Measurements from ENCODE around the gene PASK. TPM values are rescaled to one million over a fixed set of nuclear protein-coding genes. Genes with fewer than 3 reads are reported as not detected.

The PASK gene
- total RNA-seq, 5 donors from 2014 or later (not counting 1 experiment from before 2014, with no cell fraction given) = 80.5 to 272 (median 167) TPM

DNA sequence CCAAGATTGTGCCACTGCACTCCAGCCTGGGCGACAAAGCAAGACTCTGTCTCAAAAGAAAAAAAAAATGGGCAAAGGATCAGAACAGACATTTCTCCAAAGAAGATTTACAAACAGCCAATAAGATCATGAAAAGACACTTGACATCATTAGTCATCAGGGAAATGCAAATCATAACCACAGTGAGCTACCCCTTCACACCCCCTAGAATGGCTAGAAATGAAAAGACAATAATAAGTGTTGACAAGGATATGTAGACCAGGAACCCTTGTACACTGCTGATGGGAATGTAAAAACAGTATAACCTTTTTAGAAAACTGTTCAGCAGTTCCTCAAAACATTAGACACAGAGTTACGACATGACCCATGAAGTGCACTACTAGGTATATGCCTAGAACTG lies 28.8 kb downstream of the PASK start:
- Histone ChIP-seq H3K27ac (ENCODE audit: low read length) (no peak overlapping the region), H3K9me3 (no peaks in the 10 kb centered on the region), H3K36me3 (ENCODE audit: control insufficient read depth in 2 of 2, extremely low read depth in 1 of 2, insufficient read depth in 1 of 2, low read length in 1 of 2) (peaks cover 0 to 13% of the 10 kb centered on the region in 2 donors), H3K4me3 (ENCODE audit: control insufficient read depth in 1 of 2, extremely low read depth in 1 of 2, low read length in 1 of 2) (no peak overlapping the region), H3K27me3 (replicated peaks in 1 of 2; ENCODE audit: control insufficient read depth in 2 of 2, extremely low read depth in 1 of 2, insufficient read depth in 2 of 2, low read length in 1 of 2) (no peaks in the 10 kb centered on the region), H3K4me1 (ENCODE audit: control insufficient read depth in 1 of 2, extremely low read depth in 1 of 2, insufficient read depth in 2 of 2, low read length in 2 of 2) (peaks cover 0 to 16% of the 10 kb centered on the region in 2 experiments)
- ChIA-PET POLR2A (no interaction called here), CTCF (no interaction called here)
- Mint-ChIP-seq H3K27ac (peak overlapping the region in 1 of 2 donors; percentile 2), H3K9me3 (no peaks in the 10 kb centered on the region), H3K36me3 (peaks cover 49% of the 10 kb centered on the region), H3K27me3 (no peaks in the 10 kb centered on the region), H3K4me3 (no peak overlapping the region), H3K4me1 (peaks cover 6 to 16% (median 13%) of the 10 kb centered on the region in 3 donors)
- no peak for DNase-seq
- ATAC-seq (replicated peaks in 1 of 4) = no peak
- 100% methylated on average over 1 of the region's 2 CpGs for WGBS (ENCODE audit: insufficient coverage)

DNA sequence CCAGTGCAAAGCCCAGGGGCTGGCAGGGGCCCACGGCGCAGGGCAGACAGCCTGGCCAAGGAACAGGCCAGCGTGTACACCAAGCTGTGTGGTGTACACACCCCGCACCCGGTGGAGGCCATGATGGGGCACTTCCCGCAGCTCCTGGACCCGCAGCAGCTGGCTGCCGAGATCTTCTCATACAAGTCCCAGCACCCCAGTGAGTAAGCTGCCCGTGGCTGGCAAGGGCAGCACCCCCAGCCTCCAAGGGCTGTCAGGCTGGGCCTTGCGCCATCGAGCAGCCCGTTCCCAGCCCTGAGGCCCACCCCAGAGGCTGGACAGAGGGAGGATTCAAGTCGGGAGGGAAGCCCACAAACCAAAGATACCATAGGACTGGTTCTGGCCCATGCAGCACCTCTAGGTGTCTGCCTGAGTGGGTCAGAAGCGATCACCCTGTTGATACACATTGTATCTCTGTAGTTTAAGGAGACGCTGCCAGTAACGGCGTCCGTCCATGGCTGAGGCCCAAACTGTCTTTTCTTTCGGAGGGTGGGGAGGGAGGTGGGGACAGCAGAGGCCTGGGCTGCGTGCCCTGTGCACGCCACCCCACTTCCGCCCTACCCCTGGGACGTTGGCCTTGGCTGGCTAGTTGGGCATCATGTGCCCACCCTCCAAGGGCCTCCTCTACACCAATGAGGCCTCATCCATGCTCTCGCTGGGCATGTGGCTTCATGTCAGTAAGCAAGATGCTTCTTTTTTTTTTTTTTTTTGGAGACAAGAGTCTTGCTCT lies 30.4 kb downstream of the PASK start:
- H3K27ac Mint-ChIP-seq = peak overlapping the region in 1 of 2 donors; percentile 30
- ChIA-PET CTCF (no interaction called here), POLR2A (interaction anchor here in 1 of 2 donors (0.7 kb wide), 1 partner anchor 24 kb away, joined by 3 read pairs; no protein-coding TSS in a partner anchor)
- Histone ChIP-seq H3K9me3 (no peaks in the 10 kb centered on the region), H3K36me3 (ENCODE audit: control insufficient read depth in 2 of 2, extremely low read depth in 1 of 2, insufficient read depth in 1 of 2, low read length in 1 of 2) (peaks cover 0 to 24% of the 10 kb centered on the region in 2 donors), H3K27me3 (replicated peaks in 1 of 2; ENCODE audit: control insufficient read depth in 2 of 2, extremely low read depth in 1 of 2, insufficient read depth in 2 of 2, low read length in 1 of 2) (no peaks in the 10 kb centered on the region), H3K27ac (ENCODE audit: low read length) (no peak overlapping the region), H3K4me3 (ENCODE audit: control insufficient read depth in 1 of 2, extremely low read depth in 1 of 2, low read length in 1 of 2) (no peak overlapping the region), H3K4me1 (ENCODE audit: control insufficient read depth in 1 of 2, extremely low read depth in 1 of 2, insufficient read depth in 2 of 2, low read length in 2 of 2) (peaks cover 0 to 6% of the 10 kb centered on the region in 2 experiments)
- H3K36me3 Mint-ChIP-seq = peaks cover 62% of the 10 kb centered on the region
- no peaks in the 10 kb centered on the region for H3K27me3 Mint-ChIP-seq
- no peak for ATAC-seq (replicated peaks in 1 of 4)
- peaks cover 3 to 13% (median 11%) of the 10 kb centered on the region in 3 donors for H3K4me1 Mint-ChIP-seq
- H3K4me3 Mint-ChIP-seq = no peak overlapping the region
- no peak for DNase-seq
- 95% methylated on average over 22 of the region's 24 CpGs for WGBS (ENCODE audit: insufficient coverage)
- no peaks in the 10 kb centered on the region for H3K9me3 Mint-ChIP-seq

DNA sequence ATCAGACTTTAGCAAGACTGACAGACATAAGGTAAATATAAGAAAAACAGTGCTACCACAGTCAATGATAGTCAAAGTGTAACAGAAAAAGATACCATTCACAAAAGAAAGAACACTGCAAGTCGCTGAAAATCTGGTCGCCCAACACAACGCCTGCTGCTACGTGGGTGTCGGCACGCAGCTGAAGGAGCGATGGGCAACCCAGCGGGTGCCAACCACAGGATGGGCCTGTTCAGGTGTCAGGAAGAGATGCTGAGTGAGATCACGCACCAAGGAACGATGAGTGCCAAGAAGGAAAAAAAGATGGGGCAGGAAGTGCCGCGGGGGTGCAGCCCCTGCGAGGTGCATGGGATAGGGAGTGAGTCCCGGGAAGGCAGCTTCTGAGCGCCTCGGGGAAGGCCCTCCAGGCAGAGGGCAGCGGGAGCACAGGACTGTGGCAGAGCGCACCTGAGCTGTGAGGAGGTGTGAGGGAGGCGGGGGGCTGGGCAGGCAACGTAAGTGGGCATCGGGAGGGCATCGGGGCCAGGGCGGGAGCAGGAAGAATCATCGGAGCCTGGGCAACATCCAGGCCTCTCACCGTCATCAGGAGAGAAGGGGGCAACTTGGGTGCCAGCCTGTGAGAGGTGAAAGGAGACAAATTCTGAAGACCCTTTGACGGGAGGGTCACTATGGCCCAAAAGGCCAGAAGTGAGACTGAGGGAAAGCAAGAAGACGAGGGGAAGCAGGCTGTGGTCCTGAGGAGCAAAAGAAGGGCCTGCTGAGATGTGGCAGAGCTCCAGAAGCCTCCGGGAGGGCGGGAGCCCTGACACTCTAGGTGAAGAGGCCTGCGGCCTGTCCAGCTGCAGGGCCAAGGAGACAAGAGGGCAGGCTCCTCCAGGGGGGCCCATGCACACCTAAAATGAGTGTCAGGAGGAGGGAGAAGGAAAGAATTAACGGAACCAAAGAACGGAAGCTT lies 32.4 kb downstream of the PASK start:
- Histone ChIP-seq H3K27me3 (replicated peaks in 1 of 2; ENCODE audit: control insufficient read depth in 2 of 2, extremely low read depth in 1 of 2, insufficient read depth in 2 of 2, low read length in 1 of 2) (no peaks in the 10 kb centered on the region), H3K27ac (ENCODE audit: low read length) (no peak overlapping the region), H3K4me3 (ENCODE audit: control insufficient read depth in 1 of 2, extremely low read depth in 1 of 2, low read length in 1 of 2) (no peak overlapping the region), H3K9me3 (no peaks in the 10 kb centered on the region), H3K4me1 (ENCODE audit: control insufficient read depth in 1 of 2, extremely low read depth in 1 of 2, insufficient read depth in 2 of 2, low read length in 2 of 2) (peaks cover 0 to 7% of the 10 kb centered on the region in 2 experiments), H3K36me3 (ENCODE audit: control insufficient read depth in 2 of 2, extremely low read depth in 1 of 2, insufficient read depth in 1 of 2, low read length in 1 of 2) (peaks cover 0 to 21% of the 10 kb centered on the region in 2 donors)
- peaks cover 61% of the 10 kb centered on the region for H3K36me3 Mint-ChIP-seq
- DNase-seq = no peak
- no peak for ATAC-seq (replicated peaks in 1 of 4)
- H3K4me1 Mint-ChIP-seq = peaks cover 11 to 21% (median 20%) of the 10 kb centered on the region in 3 donors
- peak overlapping the region in 1 of 2 donors; percentile 64 for H3K27ac Mint-ChIP-seq
- H3K27me3 Mint-ChIP-seq = no peaks in the 10 kb centered on the region
- H3K9me3 Mint-ChIP-seq = no peaks in the 10 kb centered on the region
- CTCF ChIA-PET = no interaction called here
- POLR2A ChIA-PET = no interaction called here
- 95% methylated on average over 26 of the region's 32 CpGs for WGBS (ENCODE audit: insufficient coverage)
- H3K4me3 Mint-ChIP-seq = no peak overlapping the region

DNA sequence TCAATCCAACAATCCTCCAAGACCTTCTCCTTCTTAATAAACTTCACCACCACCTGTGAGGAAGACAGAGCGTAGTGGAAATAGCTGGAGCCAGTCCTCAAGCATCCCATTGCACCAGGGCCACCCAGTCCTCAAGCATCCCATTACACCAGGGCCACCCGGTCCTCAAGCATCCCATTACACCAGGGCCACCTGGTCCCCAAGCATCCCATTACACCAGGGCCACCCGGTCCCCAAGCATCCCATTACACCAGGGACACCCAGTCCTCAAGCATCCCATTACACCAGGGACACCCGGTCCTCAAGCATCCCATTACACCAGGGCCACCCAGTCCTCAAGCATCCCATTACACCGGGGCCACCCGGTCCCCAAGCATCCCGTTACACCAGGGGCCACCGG lies 33.9 kb downstream of the PASK start:
- POLR2A ChIA-PET = no interaction called here
- H3K4me1 ChIP-seq (ENCODE audit: control insufficient read depth in 1 of 2, extremely low read depth in 1 of 2, insufficient read depth in 2 of 2, low read length in 2 of 2) = peaks cover 0 to 20% of the 10 kb centered on the region in 2 experiments
- Mint-ChIP-seq H3K27ac (no peak overlapping the region), H3K9me3 (no peaks in the 10 kb centered on the region), H3K36me3 (peaks cover 53% of the 10 kb centered on the region), H3K4me3 (no peak overlapping the region), H3K27me3 (no peaks in the 10 kb centered on the region), H3K4me1 (peaks cover 24 to 35% (median 35%) of the 10 kb centered on the region in 3 donors)
- peaks cover 0 to 19% of the 10 kb centered on the region in 2 donors for H3K36me3 ChIP-seq (ENCODE audit: control insufficient read depth in 2 of 2, extremely low read depth in 1 of 2, insufficient read depth in 1 of 2, low read length in 1 of 2)
- WGBS (ENCODE audit: insufficient coverage) = 93% methylated on average over 7 of the region's 8 CpGs
- CTCF ChIA-PET = no interaction called here
- ATAC-seq (replicated peaks in 1 of 4) (no peak), DNase-seq (no peak)
- no peaks in the 10 kb centered on the region for H3K9me3 ChIP-seq
- H3K27ac ChIP-seq (ENCODE audit: low read length) = no peak overlapping the region
- no peak overlapping the region for H3K4me3 ChIP-seq (ENCODE audit: control insufficient read depth in 1 of 2, extremely low read depth in 1 of 2, low read length in 1 of 2)
- H3K27me3 ChIP-seq (replicated peaks in 1 of 2; ENCODE audit: control insufficient read depth in 2 of 2, extremely low read depth in 1 of 2, insufficient read depth in 2 of 2, low read length in 1 of 2) = no peaks in the 10 kb centered on the region

DNA sequence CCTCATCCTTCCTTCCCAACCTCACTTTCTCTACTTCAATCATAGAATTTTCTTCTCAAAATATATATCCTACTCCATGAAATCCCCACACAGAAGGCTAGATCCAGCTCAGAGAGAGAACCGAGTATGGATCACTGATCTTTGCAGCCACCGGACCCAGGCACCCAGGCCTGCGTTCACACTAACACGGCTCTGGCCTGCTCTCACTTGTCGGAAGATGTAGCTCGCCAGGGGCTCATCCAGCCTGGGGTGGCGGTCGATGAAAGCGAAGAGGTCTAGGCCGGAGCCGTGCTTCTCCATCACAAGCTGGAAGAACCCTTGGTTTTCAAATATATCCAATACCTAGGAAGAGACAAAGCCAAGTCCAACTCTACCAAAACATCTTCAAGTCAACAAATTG lies 34.4 kb downstream of the PASK start:
- peaks cover 0 to 19% of the 10 kb centered on the region in 2 donors for H3K36me3 ChIP-seq (ENCODE audit: control insufficient read depth in 2 of 2, extremely low read depth in 1 of 2, insufficient read depth in 1 of 2, low read length in 1 of 2)
- H3K27ac ChIP-seq (ENCODE audit: low read length) = no peak overlapping the region
- no peaks in the 10 kb centered on the region for H3K27me3 Mint-ChIP-seq
- ATAC-seq (replicated peaks in 1 of 4) (no peak), DNase-seq (no peak)
- 96% methylated on average over 11 of the region's 11 CpGs for WGBS (ENCODE audit: insufficient coverage)
- H3K4me1 Mint-ChIP-seq = peaks cover 29 to 40% (median 40%) of the 10 kb centered on the region in 3 donors
- no peak overlapping the region for H3K4me3 ChIP-seq (ENCODE audit: control insufficient read depth in 1 of 2, extremely low read depth in 1 of 2, low read length in 1 of 2)
- POLR2A ChIA-PET = no interaction called here
- H3K4me1 ChIP-seq (ENCODE audit: control insufficient read depth in 1 of 2, extremely low read depth in 1 of 2, insufficient read depth in 2 of 2, low read length in 2 of 2) = peaks cover 2 to 26% of the 10 kb centered on the region in 2 experiments
- H3K27me3 ChIP-seq (replicated peaks in 1 of 2; ENCODE audit: control insufficient read depth in 2 of 2, extremely low read depth in 1 of 2, insufficient read depth in 2 of 2, low read length in 1 of 2) = no peaks in the 10 kb centered on the region
- peak overlapping the region in 1 of 2 donors; percentile 64 for H3K27ac Mint-ChIP-seq
- peaks cover 51% of the 10 kb centered on the region for H3K36me3 Mint-ChIP-seq
- H3K9me3 ChIP-seq = no peaks in the 10 kb centered on the region
- peaks cover 0 to 3% (median 0%) of the 10 kb centered on the region in 3 donors for H3K9me3 Mint-ChIP-seq
- no peak overlapping the region for H3K4me3 Mint-ChIP-seq
- CTCF ChIA-PET = no interaction called here

DNA sequence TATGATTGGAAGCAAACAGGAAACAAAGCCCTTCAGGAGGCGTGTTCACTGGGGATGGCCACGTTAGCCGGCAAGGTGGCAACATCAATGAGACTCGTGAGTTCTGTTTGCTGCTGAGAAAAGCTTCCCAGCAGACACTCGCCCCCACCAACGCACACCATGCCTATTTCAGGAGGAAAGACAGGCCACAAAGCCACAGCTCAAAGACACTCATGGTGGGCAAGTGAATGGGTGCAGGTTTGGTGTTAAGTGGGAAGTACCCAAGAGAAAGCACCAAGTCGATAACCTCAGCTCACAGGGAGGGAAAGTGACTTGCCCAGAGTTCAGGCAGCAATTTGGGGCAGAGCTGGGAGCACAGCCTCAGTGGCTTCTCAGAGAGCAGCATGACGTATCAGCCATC lies 36.7 kb downstream of the PASK start:
- Histone ChIP-seq H3K4me1 (ENCODE audit: control insufficient read depth in 1 of 2, extremely low read depth in 1 of 2, insufficient read depth in 2 of 2, low read length in 2 of 2) (peaks cover 15 to 46% of the 10 kb centered on the region in 2 experiments), H3K36me3 (ENCODE audit: control insufficient read depth in 2 of 2, extremely low read depth in 1 of 2, insufficient read depth in 1 of 2, low read length in 1 of 2) (peaks cover 0 to 26% of the 10 kb centered on the region in 2 donors), H3K4me3 (ENCODE audit: control insufficient read depth in 1 of 2, extremely low read depth in 1 of 2, low read length in 1 of 2) (peak overlapping the region in 1 of 2 donors; percentile 60), H3K27ac (ENCODE audit: low read length) (peak overlapping the region; percentile 81), H3K27me3 (replicated peaks in 1 of 2; ENCODE audit: control insufficient read depth in 2 of 2, extremely low read depth in 1 of 2, insufficient read depth in 2 of 2, low read length in 1 of 2) (no peaks in the 10 kb centered on the region), H3K9me3 (no peaks in the 10 kb centered on the region)
- POLR2A ChIA-PET = interaction anchor here in 1 of 2 donors (0.6 to 0.7 kb wide), 2 partner anchors 10 to 37 kb away, joined by 3 read pairs; partner anchors contain the start of gene PASK
- peak overlapping the region; percentile 95 to 99 for H3K27ac Mint-ChIP-seq
- 75% methylated on average over 1 of the region's 8 CpGs for WGBS (ENCODE audit: insufficient coverage)
- peaks cover 0 to 9% (median 3%) of the 10 kb centered on the region in 3 donors for H3K9me3 Mint-ChIP-seq
- peak in 29 of 35 experiments; percentile 27 to 83 (median 51) for DNase-seq
- peaks cover 52 to 62% (median 56%) of the 10 kb centered on the region in 3 donors for H3K4me1 Mint-ChIP-seq
- H3K36me3 Mint-ChIP-seq = peaks cover 57% of the 10 kb centered on the region
- H3K4me3 Mint-ChIP-seq = peak overlapping the region; percentile 83 to 95 (median 91)
- H3K27me3 Mint-ChIP-seq = no peaks in the 10 kb centered on the region
- peak; percentile 14 to 61 (median 22) for ATAC-seq (replicated peaks in 1 of 4)
- CTCF ChIA-PET = interaction anchor here (0.7 to 1.4 kb wide), 3 partner anchors 11 to 34 kb away, joined by 3 to 4 read pairs (median 3); no protein-coding TSS in a partner anchor

Measured in T-cell (primary cell).